GM18499 (cell line): ENCODE results near the gene SCN3A.

Experiments
- ATAC-seq: cut with Tn5 transposase; IDR thresholded peaks from one replicate; pipeline ENCODE4 v1.9.1; 2021; ENCODE audit warnings: moderate number of reproducible peaks; ENCODE audit not compliant: insufficient read depth, unreplicated experiment

Gene SCN3A

GRCh38 chr2:165193178-165193777, 10.6 kb downstream of the SCN3A start:
- peak; percentile 94 for ATAC-seq

GRCh38 chr2:165192729-165193128, 11.1 kb downstream of the SCN3A start:
- ATAC-seq, result no peak

GRCh38 chr2:165191096-165191728, 12.6 kb downstream of the SCN3A start:
- no peak for ATAC-seq

- no peak for ATAC-seq
These were observed 18.2 kb downstream of the SCN3A start for GRCh38 chr2:165185633-165186032.

GRCh38 chr2:165182029-165182428, 21.8 kb downstream of the SCN3A start:
- no peak for ATAC-seq

- ATAC-seq, result no peak
These were observed 27.1 kb downstream of the SCN3A start for GRCh38 chr2:165176780-165177179.

GRCh38 chr2:165173215-165173614, 30.6 kb downstream of the SCN3A start:
- ATAC-seq, result peak; percentile 72

GRCh38 chr2:165164201-165164600, 39.6 kb downstream of the SCN3A start:
- ATAC-seq, result no peak

- ATAC-seq, result no peak
These were observed 40.1 kb downstream of the SCN3A start for GRCh38 chr2:165163761-165164160.

GRCh38 chr2:165162466-165162865, 41.4 kb downstream of the SCN3A start:
- ATAC-seq, result no peak

- no peak for ATAC-seq
These were observed 42.3 kb downstream of the SCN3A start for GRCh38 chr2:165161510-165161909.

GRCh38 chr2:165157160-165157559, 46.7 kb downstream of the SCN3A start:
- ATAC-seq, result no peak

- no peak for ATAC-seq
These were observed 48.7 kb downstream of the SCN3A start for GRCh38 chr2:165155152-165155551.

- peak; percentile 91 for ATAC-seq
These were observed 54.4 kb downstream of the SCN3A start for GRCh38 chr2:165149439-165149838.

GRCh38 chr2:165147186-165148045, 56.4 kb downstream of the SCN3A start:
- ATAC-seq, result no peak

- peak; percentile 67 for ATAC-seq
These were observed 59.5 kb downstream of the SCN3A start for GRCh38 chr2:165144315-165144714.

- ATAC-seq, result no peak
These were observed 62.1 kb downstream of the SCN3A start for GRCh38 chr2:165141601-165142354.

- ATAC-seq, result no peak
These were observed 77.6 kb downstream of the SCN3A start for GRCh38 chr2:165126244-165126643.

GRCh38 chr2:165122521-165122920, 81.3 kb downstream of the SCN3A start:
- no peak for ATAC-seq

- ATAC-seq, result no peak
These were observed 82.9 kb downstream of the SCN3A start for GRCh38 chr2:165120740-165121467.
